LNCAP (cell line): ENCODE results near the gene TMPRSS6.

Experiments used
- TF ChIP-seq, protein P1 (sequence below): fragments of 450-650 bp; IDR thresholded peaks from 2 replicates; pipeline ENCODE4 v1.5.1; 2017; ENCODE audit warnings: mild to moderate bottlenecking

The TMPRSS6 gene

DNA sequence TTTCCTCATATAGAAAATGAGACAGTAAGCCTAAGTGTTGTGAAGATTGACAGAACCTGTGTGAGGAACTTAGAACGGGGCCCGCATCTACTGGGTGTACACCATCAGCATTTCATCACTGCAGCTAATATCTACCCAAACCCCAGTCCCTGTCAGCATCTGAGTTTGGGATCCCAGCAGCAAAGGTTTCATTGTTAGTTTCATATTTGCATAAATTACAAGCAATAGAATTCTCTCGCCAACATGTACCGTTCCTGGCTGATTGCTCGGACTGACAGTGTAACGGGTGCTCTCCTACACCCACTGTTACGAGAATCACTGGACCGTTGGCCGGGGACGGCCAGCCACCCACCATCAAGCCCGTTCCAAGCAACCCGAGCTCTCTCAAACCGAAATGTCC is 10.4 kb upstream of the TMPRSS6 start:
- TF ChIP-seq, protein P1, sequence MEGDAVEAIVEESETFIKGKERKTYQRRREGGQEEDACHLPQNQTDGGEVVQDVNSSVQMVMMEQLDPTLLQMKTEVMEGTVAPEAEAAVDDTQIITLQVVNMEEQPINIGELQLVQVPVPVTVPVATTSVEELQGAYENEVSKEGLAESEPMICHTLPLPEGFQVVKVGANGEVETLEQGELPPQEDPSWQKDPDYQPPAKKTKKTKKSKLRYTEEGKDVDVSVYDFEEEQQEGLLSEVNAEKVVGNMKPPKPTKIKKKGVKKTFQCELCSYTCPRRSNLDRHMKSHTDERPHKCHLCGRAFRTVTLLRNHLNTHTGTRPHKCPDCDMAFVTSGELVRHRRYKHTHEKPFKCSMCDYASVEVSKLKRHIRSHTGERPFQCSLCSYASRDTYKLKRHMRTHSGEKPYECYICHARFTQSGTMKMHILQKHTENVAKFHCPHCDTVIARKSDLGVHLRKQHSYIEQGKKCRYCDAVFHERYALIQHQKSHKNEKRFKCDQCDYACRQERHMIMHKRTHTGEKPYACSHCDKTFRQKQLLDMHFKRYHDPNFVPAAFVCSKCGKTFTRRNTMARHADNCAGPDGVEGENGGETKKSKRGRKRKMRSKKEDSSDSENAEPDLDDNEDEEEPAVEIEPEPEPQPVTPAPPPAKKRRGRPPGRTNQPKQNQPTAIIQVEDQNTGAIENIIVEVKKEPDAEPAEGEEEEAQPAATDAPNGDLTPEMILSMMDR: no peak

DNA sequence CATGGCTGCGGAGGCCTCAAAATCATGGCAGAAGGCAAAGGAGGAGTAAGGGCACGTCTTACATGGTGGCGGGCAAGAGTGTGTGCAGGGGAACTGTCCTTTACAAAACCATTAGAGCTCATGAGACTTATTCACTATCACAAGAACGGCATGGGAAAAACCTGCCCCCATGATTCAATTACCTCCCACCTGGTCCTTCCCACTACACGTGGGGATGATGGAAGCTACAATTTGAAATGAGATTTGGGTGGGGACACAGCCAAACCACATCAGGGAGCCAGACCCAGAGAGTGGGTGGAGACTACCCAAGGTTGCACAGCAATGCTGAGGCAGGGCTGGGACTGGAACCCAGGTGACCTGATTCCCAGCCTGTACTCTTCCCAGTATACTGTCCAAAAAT is 8.6 kb upstream of the TMPRSS6 start:
- TF ChIP-seq, protein P1: no peak

DNA sequence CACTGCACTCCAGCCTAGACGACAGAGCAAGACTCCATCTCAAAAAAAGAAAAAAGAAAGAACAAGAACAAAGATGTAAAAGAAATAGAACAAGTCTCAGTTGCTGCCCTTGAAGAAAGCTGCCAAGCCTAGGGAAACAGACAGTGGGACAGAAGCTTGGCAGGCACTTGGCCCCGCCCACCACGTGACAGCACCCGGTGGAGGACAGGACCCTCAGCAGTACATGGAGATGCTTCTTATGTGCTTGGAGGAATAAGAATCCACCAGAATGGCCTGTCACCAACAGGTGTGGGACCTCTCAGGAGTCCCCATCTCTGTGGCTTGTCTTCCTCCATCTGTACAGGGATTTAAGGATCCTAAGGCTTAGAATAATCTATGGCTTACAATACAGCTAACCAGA is 7.6 kb upstream of the TMPRSS6 start:
- TF ChIP-seq, protein P1: no peak

DNA sequence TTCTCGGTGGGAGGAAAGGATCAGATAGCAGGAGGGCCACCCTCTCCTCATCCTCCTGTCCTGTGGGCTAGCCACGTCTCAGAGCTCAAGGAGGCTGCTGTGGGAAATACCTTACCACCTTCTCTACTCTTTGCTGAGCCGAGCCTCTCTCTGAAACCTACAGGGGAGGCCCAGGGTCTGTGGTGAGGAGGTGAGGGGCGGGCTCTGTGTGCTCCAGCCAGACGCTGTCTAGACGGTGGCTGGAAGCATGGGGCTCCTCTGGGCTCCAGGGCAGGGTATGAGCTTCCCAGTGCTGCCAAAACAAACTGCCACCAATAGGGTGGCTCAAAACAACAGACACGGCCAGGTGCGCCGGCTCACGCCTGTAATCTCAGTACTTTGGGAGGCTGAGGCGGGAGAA is 5.5 kb upstream of the TMPRSS6 start:
- TF ChIP-seq, protein P1: no peak

DNA sequence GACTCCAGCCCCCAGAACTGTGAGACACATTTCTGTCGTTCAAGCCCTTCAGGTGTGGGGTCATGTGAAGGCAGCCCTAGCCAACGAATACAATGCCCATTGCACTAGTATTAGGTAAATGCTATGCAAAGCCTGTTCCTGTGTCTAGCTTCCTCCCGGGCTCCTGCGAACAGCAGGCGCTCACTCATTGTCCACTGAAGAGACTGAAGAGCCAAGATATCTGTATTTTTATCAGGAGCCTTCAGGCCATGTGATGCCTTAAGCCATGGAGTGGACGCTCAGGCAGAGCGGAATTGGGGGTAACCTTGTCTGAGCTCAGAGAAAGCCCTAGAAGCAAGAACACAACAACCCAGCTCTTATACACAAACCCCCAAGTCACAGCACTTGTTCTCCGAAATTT is 4.2 kb upstream of the TMPRSS6 start:
- TF ChIP-seq, protein P1: no peak

DNA sequence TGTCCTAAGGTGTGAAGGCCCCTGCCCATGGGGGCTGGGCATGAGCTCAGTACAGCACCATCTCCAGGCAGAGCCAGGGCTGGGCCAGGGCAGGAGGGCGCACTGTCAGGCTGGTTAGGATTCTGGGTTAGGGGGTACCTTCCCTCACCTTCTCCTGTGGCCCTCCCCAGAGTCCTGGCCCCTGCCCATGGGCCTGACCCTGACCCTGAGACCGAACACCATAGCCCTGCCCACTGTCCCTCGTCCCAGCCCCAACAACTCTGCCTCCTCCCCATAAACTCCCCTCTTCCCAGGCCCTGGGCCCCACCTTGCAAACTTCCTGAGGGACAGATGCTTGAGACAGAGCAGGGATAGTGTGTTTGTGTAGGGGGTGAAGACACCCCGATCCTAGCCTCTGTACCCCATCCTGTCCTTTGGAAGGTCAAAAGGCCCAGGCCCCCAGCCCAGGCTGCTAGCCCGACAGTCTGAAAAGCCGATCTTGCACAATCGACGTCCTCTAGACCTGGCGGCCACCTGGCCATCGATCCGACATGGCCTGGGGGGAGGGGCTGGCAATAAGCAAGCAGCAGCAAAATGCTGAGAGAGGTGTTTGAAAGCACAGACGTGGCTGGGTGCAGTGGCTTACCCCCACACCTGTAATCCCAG is 2.7 kb upstream of the TMPRSS6 start:
- TF ChIP-seq, protein P1: no peak

DNA sequence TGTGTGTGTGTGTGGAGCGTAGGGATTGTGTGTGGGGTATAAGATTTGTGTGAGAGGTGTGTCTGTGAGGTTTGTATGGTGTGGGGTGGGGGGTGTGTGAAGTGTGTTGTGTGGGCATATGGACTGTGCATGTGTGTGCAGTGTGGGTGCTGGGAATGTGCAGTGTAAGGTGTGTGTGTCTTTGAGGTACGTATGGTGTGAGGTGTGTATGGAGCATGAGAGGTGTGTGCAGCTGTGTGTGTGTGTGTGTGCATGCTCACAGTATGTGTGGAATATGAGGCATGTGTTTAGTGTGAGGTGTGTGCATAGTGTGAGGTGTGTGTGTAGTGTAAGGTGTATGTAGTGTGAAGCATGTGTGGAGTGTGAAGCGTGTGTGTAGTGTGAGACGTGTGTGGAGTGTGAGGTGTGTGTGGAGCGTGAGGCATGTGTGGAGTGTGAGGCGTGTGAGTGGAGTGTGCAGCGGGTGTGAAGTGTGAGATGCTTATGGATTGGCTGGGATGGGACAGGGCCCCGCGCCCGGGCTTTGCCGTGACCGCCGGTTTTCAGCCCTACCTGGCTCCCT is 1.7 kb upstream of the TMPRSS6 start:
- TF ChIP-seq, protein P1: no peak
